NCI-H1105 (cell line): Measurements from ENCODE around the gene ZNF354C.

ENCODE experiments used
- DNase-seq: peaks from one replicate; lab custom pipeline; 2025; lab: John Stamatoyannopoulos, UW

Gene ZNF354C

DNA sequence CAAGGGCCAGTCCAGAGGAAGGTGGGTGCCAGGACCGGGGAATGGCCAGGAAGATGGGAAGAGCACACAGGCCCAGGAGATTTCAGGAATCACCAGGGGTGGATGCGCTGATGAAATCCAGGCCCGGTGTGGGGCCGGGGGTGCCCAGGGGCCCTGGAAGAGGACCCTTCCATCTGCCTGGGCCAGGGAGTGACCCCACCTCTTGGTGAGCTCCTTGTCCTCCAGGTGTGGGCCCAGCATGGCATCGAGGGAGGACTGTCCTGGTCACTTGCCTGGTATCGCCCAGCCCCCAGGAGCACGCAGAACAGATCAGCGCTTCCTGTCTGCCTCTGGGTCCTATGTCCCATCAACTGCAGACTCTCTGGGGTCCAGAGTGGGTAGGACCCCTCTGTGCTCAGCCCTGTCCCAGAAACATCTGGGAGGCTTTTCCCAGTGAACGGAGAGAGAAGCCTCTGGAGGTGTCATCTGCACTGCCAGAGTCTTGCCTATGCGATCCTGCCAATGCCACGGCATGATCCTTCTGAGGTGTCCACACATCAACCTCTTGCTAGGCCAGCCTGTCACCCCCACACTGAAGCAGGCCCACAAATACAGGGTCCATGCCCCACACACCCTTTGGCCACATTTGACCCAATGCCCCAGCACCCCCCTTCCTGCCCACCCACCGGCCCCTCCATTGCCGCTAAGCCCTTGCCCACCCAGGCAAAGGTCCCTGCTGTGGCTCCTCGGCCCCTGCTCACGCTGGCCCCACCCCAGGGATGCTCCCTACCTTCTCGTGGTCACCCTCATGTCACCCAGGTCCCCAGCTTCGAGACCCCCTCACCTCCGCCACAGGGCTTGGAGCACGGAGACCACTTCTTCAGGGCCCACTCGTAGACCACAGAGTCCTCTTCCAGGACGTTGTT, 67.2 kb downstream of the ZNF354C start:
- no peak for DNase-seq

DNA sequence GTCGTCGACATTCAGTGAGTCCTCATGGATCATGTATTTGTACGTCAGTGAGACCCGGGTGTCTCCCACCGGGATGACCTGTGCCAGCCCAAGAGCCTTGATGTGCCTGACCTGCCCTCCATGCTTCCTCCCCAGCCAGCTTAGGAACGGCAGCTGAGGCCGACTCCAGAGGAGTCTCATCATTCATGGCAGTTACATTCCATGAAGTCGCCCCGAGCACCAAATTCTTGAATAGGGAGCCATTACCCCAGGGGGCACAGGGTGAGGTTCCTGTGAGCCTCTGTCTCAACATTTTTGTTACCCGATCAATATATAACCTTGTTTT, 67.8 kb downstream of the ZNF354C start:
- DNase-seq: no peak

DNA sequence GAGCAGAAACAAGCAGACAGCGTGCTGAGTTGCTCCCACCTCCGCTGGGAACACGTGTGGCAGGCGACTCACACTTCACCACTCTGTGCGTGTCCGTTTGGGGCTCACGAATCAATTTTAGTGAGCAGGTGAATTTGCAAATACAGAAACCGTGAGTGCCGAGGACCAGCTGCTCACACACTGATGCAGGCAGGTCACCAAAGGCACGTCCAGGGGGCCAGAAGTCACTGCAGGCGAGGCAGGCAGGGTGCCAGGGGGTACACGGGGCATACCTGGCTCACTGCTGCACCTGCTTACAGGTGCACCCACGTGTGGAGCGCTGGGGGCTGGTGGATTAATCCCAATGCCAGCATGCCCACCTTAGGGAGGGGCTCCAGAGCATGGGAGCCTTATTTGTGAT, 68.8 kb downstream of the ZNF354C start:
- no peak for DNase-seq

DNA sequence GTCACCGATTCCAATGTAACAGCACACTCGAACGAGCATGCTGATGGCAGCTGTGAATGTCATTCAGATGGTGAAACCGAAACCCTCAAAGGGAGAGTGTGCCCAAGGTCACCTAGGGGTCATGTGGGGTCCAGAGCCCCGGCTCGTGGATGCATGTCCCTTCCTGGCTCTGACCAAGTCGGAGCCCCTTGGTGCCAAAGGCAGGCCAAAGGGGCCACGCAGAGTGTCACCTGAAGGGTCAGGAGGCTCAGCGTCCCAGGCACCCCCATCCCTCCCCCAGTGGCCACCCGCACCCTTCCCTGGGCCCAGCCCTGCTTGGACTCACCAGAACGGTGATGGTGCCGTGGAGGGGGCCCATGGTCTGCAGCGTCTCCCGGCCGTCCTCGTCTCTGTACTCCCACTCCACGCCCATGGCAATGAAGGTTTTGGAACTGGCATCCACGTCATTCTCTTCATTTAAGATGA, 69.5 kb downstream of the ZNF354C start:
- no peak for DNase-seq

DNA sequence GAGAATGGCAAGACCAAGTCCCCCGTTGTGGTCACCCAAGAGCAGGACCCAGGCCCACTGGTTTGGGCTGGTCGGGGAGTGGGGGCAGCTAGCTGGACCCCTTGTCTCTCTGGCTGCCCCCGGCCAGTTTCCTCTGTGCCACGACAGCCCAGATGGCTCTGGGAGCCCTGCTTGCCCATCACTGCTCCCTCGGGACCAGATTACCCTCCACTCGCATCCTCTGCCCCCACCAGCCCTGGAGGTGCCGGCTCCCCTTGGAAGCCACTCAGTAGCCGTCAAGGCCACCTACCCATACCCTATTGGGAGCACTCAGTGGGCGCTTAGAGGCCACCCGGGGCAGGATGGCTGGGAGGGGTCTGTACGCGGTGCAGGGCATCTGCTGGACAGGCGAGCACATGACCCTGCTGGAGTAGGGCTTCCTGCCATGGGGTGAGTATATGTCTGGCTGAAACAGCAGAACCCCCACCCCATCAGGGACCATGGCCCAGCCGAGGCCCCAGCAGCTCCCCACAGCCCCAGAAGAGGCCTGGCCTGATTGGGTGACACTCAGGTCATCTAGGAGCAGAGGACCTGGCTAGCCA, 70.0 kb downstream of the ZNF354C start:
- DNase-seq: no peak

DNA sequence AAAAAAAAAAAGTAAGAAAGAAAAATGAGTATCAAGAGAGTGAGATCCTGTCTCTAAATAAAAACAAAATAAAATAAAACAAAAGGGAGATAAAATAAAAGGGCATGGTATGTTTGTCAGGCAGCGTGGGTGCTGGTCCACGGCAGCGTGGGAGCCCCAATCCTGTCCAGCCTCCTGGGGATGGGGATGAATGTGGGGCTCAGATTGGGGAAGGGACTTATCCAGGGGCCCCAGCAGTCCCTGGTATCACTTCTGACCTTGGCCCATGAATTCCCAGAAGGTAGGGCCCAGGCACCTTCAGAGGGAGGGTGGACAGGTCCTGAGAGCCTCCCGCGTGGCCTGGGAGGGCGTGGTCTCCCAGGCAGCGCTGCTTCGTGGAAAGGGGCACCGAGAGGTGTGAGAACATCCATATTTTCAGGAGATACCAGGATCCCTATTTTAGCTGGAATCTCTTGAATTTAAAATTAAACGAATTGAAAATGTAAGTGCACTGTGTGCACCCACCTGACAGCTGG, 71.2 kb downstream of the ZNF354C start:
- no peak for DNase-seq

DNA sequence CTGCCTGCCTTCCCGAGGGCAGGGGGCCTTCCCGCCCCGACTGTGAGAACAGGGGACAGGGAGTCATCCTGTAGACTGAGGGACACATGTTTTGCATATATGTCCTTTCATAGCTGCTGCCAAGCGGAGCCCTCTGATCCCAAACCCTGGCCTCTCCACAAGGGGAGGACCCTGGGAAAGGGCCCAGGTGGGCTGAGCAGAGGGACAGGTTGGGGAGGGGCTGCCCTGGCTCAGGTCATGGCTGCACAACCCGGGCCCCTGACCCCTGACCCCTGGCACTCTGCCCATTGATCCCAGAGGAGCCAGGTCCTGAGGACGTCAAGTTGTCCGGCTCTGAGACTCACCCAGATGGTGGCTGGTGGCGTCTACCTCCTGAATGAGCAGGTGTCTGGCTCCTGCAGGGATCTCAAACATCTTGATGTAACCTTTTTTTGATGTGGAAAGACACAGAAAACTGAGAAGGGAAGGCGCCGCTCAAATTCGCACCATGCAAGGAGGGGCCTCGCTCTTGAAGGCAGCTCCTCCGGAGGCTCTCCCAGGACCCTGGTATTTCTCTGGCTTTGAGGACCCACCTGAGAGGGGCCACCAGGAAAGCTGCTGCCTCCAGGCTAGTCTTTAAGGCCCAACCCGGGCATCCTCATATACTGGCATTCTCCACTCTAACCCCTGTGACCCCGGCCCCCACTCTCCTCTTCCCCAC, 71.9 kb downstream of the ZNF354C start:
- no peak for DNase-seq

- DNase-seq: no peak
Observed at GRCh38 chr5:179132586-179133355, 72.6 kb downstream of the ZNF354C start.
